A673 (cell line): ENCODE results near the gene AGAP2. TPM values are rescaled to one million over a fixed set of nuclear protein-coding genes. Genes with fewer than 3 reads are reported as not detected.
A peak's percentile ranks its signal among the peaks of the same experiment; 100 is the strongest.

Experiments
- BruUV-seq: library from RNA; stranded (reverse); fragments of 400-500 nt; replicated peaks from 2 replicates; lab custom pipeline; 2021; lab: Mats Ljungman, UMichigan
- CTCF ChIA-PET: fragments of 300-600 bp; sonication (Branson Sonifier 250); formaldehyde crosslinking; loops from one replicate; lab custom pipeline; 2022; ENCODE audit warnings: antibody characterized with exemption; lab: Charles Lee
- POLR2A ChIA-PET: fragments of 300-600 bp; sonication (Branson Sonifier 250); formaldehyde crosslinking; loops from one replicate; lab custom pipeline; 2022; ENCODE audit warnings: antibody characterized with exemption; ENCODE audit not compliant: low non-redundant PET; lab: Charles Lee
- DNase-seq: peaks from one replicate; pipeline ENCODE4 v3.0.0-alpha.2; 2015; ENCODE audit warnings: low spot score
- H3K27ac ChIP-seq: fragments of 200-600 bp; sonication (generic); 2 replicates; pipeline ENCODE4 v1.5.1; 2016; ENCODE audit warnings: mixed run types, low read depth, mild to moderate bottlenecking, mixed read lengths, antibody characterized with exemption, low read length; ENCODE audit not compliant: poor library complexity, severe bottlenecking
- H3K27me3 ChIP-seq: fragments of 200-600 bp; sonication (generic); replicated peaks from 2 replicates; pipeline ENCODE4 v1.6.1; 2017; ENCODE audit warnings: mixed run types, low read depth, mild to moderate bottlenecking, mixed read lengths, antibody characterized with exemption, low read length; ENCODE audit not compliant: insufficient read depth, poor library complexity
- H3K36me3 ChIP-seq: fragments of 200-600 bp; sonication (generic); 2 replicates; pipeline ENCODE4 v1.6.1; 2016; ENCODE audit warnings: mixed run types, mild to moderate bottlenecking, mixed read lengths, antibody characterized with exemption, low read length; ENCODE audit not compliant: insufficient read depth, poor library complexity, severe bottlenecking
- H3K4me1 ChIP-seq: fragments of 200-600 bp; sonication (generic); 2 replicates; pipeline ENCODE4 v1.6.1; 2017; ENCODE audit warnings: mixed run types, mild to moderate bottlenecking, mixed read lengths, antibody characterized with exemption, low read length; ENCODE audit not compliant: insufficient read depth, poor library complexity, severe bottlenecking
- H3K4me3 ChIP-seq: fragments of 200-600 bp; sonication (generic); 2 replicates; pipeline ENCODE4 v1.5.1; 2016; ENCODE audit warnings: low read depth, mixed run types, mild to moderate bottlenecking, mixed read lengths, low read length; ENCODE audit not compliant: poor library complexity, severe bottlenecking
- H3K9me3 ChIP-seq: fragments of 200-600 bp; sonication (generic); 2 replicates; pipeline ENCODE4 v1.6.1; 2016; ENCODE audit warnings: mixed run types, low read depth, mild to moderate bottlenecking, mixed read lengths, antibody characterized with exemption, low read length; ENCODE audit not compliant: poor library complexity, severe bottlenecking
- CTCF ChIP-seq: fragments of 300-800, 200-600 bp; sonication (generic); conservative IDR thresholded peaks from 2 replicates; pipeline ENCODE4 v1.5.1; 2017; ENCODE audit warnings: low read depth, mild to moderate bottlenecking, antibody characterized with exemption, low read length, moderate library complexity, mixed read lengths
- EZH2 ChIP-seq: fragments of 200-600 bp; sonication (generic); IDR thresholded peaks from 2 replicates; pipeline ENCODE4 v1.6.1; 2017; ENCODE audit warnings: borderline replicate concordance, low read depth, mild to moderate bottlenecking, mixed read lengths, antibody characterized with exemption, low read length; ENCODE audit not compliant: poor library complexity, severe bottlenecking
- intact Hi-C: fragments of 100-400 bp; cut with micrococcal nuclease; formaldehyde crosslinking; loops from one replicate; pipeline ENCODE4 v1.10.0; 2022; ENCODE audit not compliant: unreplicated experiment
- total RNA-seq: library from RNA; stranded (reverse); gene quantifications from 2 replicates; pipeline ENCODE4 v1.2.3, GENCODE V29; 2021

The AGAP2 gene
- total RNA-seq, 1 experiment from 2014 or later, result 4.0 TPM

- H3K36me3 ChIP-seq, result peaks cover 13% of the 10 kb centered on the region
- H3K27me3 ChIP-seq, result no peaks in the 10 kb centered on the region
- DNase-seq, result no peak
- CTCF ChIA-PET, result interaction anchor here (0.6 kb wide), 1 partner anchor 24 kb away, joined by 5 read pairs; no protein-coding TSS in a partner anchor
- POLR2A ChIA-PET, result no interaction called here
- BruUV-seq, result TSS peak; percentile 67
- H3K4me3 ChIP-seq, result peak overlapping the region; percentile 79
- intact Hi-C loops, result no loop called here
- no peaks in the 10 kb centered on the region for H3K9me3 ChIP-seq
- no peak for TF ChIP-seq CTCF
- no peak for TF ChIP-seq EZH2
- no peaks in the 10 kb centered on the region for H3K4me1 ChIP-seq
- peak overlapping the region; percentile 73 for H3K27ac ChIP-seq
Measured at GRCh38 chr12:57694459-57695019, 44.0 kb downstream of the AGAP2 start.

- no peaks in the 10 kb centered on the region for H3K9me3 ChIP-seq
- ChIA-PET CTCF (interaction anchor here (0.6 to 0.7 kb wide), 2 partner anchors 18 to 111 kb away, joined by 5 to 7 read pairs; no protein-coding TSS in a partner anchor), POLR2A (no interaction called here)
- no peaks in the 10 kb centered on the region for H3K4me1 ChIP-seq
- no peaks in the 10 kb centered on the region for H3K27me3 ChIP-seq
- DNase-seq, result peak; percentile 100
- BruUV-seq, result no TSS peak
- intact Hi-C loops, result no loop called here
- peak within 1 kb of the TSS; percentile 73 for H3K27ac ChIP-seq
- peak within 1 kb of the TSS; percentile 79 for H3K4me3 ChIP-seq
- H3K36me3 ChIP-seq, result peaks cover 13% of the 10 kb centered on the region
- TF ChIP-seq EZH2 (no peak), CTCF (peak; percentile 80)
Measured at GRCh38 chr12:57693659-57694458, 44.7 kb downstream of the AGAP2 start, which contains the start of gene OS9. OS9 (plus strand) TSS chr12:57694132; CDS start chr12:57694162, 30 bp downstream.

GRCh38 chr12:57693317-57693658 is 45.3 kb downstream of the AGAP2 start:
- no peaks in the 10 kb centered on the region for H3K4me1 ChIP-seq
- no peak for DNase-seq
- TF ChIP-seq CTCF (no peak), EZH2 (no peak)
- ChIA-PET CTCF (no interaction called here), POLR2A (no interaction called here)
- peak overlapping the region; percentile 79 for H3K4me3 ChIP-seq
- intact Hi-C loops, result no loop called here
- no TSS peak for BruUV-seq
- no peak overlapping the region for H3K27ac ChIP-seq
- peaks cover 13% of the 10 kb centered on the region for H3K36me3 ChIP-seq
- peaks cover 2% of the 10 kb centered on the region for H3K27me3 ChIP-seq
- H3K9me3 ChIP-seq, result no peaks in the 10 kb centered on the region
